ENCODE data around the gene MUL1.

DNA sequence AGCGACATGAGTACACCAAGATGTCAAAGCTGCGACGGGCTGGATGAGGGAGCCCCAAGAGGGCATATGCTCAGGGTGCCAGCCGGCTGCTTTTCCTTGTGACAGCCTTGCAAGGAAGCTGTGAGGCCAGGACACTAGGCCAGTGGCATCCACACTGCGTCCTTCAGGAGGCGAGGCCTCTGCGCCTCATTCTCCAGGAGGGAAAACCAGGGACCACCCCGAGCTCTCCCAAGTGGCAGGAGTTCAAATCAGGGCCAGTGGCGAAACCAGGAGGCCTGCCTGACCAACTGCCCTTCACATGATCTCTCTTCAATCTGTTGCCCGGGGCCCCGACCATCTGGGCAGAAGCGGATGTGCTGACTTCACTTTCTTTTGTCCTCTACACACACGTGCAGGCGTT is 8.2 kb downstream of the MUL1 start:
- TF ChIP-seq POLR2A (IDR thresholded peaks at IDR 0.05) (no peak), CTCF (IDR thresholded peaks at IDR 0.05) (no peak)
